RWPE2 (cell line): Measurements from ENCODE around the gene ARHGAP19.

Experiments used
- ATAC-seq: fragments of 200-7000 bp; cut with Tn5 transposase; 3 replicates; pipeline ENCODE4 v1.9.1; 2021; ENCODE audit warnings: low read depth
- DNase-seq: peaks from one replicate; pipeline ENCODE4 v3.0.0-alpha.2; 2020; ENCODE audit warnings: low spot score
- H3K27ac ChIP-seq: fragments of 450-650 bp; 2 replicates; pipeline ENCODE4 v1.5.1; 2017; ENCODE audit warnings: mild to moderate bottlenecking; ENCODE audit not compliant: poor library complexity, severe bottlenecking
- H3K27me3 ChIP-seq: fragments of 250-450 bp; sonication (Bioruptor Pico); 2 replicates; pipeline ENCODE4 v1.5.1; 2021; ENCODE audit warnings: mild to moderate bottlenecking, moderate library complexity; ENCODE audit not compliant: insufficient read depth, poor library complexity, severe bottlenecking
- H3K36me3 ChIP-seq: fragments of 250-450 bp; sonication (Bioruptor Pico); 2 replicates; pipeline ENCODE4 v1.5.1; 2020; ENCODE audit warnings: low read depth, mild to moderate bottlenecking, moderate library complexity
- H3K4me1 ChIP-seq: fragments of 250-450 bp; sonication (Bioruptor Pico); 2 replicates; pipeline ENCODE4 v1.5.1; 2021; ENCODE audit warnings: mild to moderate bottlenecking, moderate library complexity; ENCODE audit not compliant: insufficient read depth, poor library complexity, severe bottlenecking
- H3K4me3 ChIP-seq: fragments of 250-450 bp; sonication (Bioruptor Pico); 2 replicates; pipeline ENCODE4 v1.5.1; 2021; ENCODE audit warnings: mild to moderate bottlenecking, moderate library complexity; ENCODE audit not compliant: severe bottlenecking
- H3K9me3 ChIP-seq: fragments of 250-450 bp; sonication (Bioruptor Pico); 2 replicates; pipeline ENCODE4 v1.5.1; 2021; ENCODE audit warnings: mild to moderate bottlenecking, moderate library complexity; ENCODE audit not compliant: severe bottlenecking
- CTCF ChIP-seq: fragments of 450-650 bp; IDR thresholded peaks from one replicate; pipeline ENCODE4 v1.5.1; 2017; ENCODE audit warnings: mild to moderate bottlenecking, moderate library complexity; ENCODE audit not compliant: poor library complexity, severe bottlenecking

ARHGAP19 gene

GRCh38 chr10:97319671-97320479 lies 27.4 kb upstream of the ARHGAP19 start:
- H3K27ac ChIP-seq: peak overlapping the region; percentile 40
- no peak for DNase-seq
- no peaks in the 10 kb centered on the region for H3K9me3 ChIP-seq
- no peak for TF ChIP-seq CTCF
- H3K4me1 ChIP-seq: no peaks in the 10 kb centered on the region
- H3K4me3 ChIP-seq: peak overlapping the region; percentile 72
- H3K27me3 ChIP-seq: no peaks in the 10 kb centered on the region
- no peaks in the 10 kb centered on the region for H3K36me3 ChIP-seq
- ATAC-seq: peak; percentile 20

- H3K27me3 ChIP-seq: no peaks in the 10 kb centered on the region
- H3K4me1 ChIP-seq: no peaks in the 10 kb centered on the region
- ATAC-seq (peak; percentile 83), DNase-seq (peak; percentile 87)
- peak within 1 kb of the TSS; percentile 40 for H3K27ac ChIP-seq
- H3K36me3 ChIP-seq: no peaks in the 10 kb centered on the region
- no peak for TF ChIP-seq CTCF
- H3K9me3 ChIP-seq: no peaks in the 10 kb centered on the region
- H3K4me3 ChIP-seq: peak within 1 kb of the TSS; percentile 72
These were observed 26.6 kb upstream of the ARHGAP19 start, which contains the start of gene FRAT1 for GRCh38 chr10:97318772-97319651. Gene FRAT1, plus strand, starts transcription at chr10:97319271. Its CDS starts 183 bp downstream, at chr10:97319454.

GRCh38 chr10:97314671-97315070 lies 22.2 kb upstream of the ARHGAP19 start:
- no peak for DNase-seq
- no peaks in the 10 kb centered on the region for H3K36me3 ChIP-seq
- no peaks in the 10 kb centered on the region for H3K27me3 ChIP-seq
- ATAC-seq: no peak
- H3K27ac ChIP-seq: no peak overlapping the region
- H3K9me3 ChIP-seq: no peaks in the 10 kb centered on the region
- no peak for TF ChIP-seq CTCF
- H3K4me3 ChIP-seq: no peak overlapping the region
- no peaks in the 10 kb centered on the region for H3K4me1 ChIP-seq

- Histone ChIP-seq H3K9me3 (no peaks in the 10 kb centered on the region), H3K4me1 (no peaks in the 10 kb centered on the region), H3K27ac (no peak overlapping the region)
These were observed 20.5 kb upstream of the ARHGAP19 start for GRCh38 chr10:97312897-97313296.

More at GRCh38 chr10:97312897-97313296, 20.5 kb upstream of the ARHGAP19 start:
- Histone ChIP-seq H3K4me3 (no peak overlapping the region), H3K36me3 (no peaks in the 10 kb centered on the region), H3K27me3 (no peaks in the 10 kb centered on the region)
- DNase-seq (no peak), ATAC-seq (no peak)
- TF ChIP-seq CTCF: no peak
